ENCODE measurements around the gene RND2.
"Not testable (repeated sequence)": the region's sequence is repeated elsewhere in the genome, so short reads cannot be mapped to it uniquely, and the experiment has no call there.

The RND2 gene

DNA sequence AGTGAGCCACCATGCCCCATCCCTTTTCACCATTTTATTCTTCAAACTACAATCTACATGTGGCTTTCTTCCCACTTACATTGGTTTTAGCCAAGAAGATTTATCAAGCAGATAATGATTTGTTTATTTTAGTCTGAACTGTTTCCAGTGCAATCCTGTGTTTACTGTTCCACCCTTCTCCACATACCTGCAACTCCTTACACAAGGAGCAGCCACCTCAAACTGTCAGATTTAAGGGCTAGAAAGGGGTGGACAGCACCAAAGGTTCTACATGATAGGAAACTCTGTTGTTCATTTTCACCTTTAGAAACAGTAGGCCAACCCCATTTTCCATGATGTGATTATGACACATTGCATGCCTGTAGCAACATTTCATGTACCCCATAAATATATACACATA, 42.8 kb upstream of the RND2 start:
- TF ChIP-seq, protein P1, sequence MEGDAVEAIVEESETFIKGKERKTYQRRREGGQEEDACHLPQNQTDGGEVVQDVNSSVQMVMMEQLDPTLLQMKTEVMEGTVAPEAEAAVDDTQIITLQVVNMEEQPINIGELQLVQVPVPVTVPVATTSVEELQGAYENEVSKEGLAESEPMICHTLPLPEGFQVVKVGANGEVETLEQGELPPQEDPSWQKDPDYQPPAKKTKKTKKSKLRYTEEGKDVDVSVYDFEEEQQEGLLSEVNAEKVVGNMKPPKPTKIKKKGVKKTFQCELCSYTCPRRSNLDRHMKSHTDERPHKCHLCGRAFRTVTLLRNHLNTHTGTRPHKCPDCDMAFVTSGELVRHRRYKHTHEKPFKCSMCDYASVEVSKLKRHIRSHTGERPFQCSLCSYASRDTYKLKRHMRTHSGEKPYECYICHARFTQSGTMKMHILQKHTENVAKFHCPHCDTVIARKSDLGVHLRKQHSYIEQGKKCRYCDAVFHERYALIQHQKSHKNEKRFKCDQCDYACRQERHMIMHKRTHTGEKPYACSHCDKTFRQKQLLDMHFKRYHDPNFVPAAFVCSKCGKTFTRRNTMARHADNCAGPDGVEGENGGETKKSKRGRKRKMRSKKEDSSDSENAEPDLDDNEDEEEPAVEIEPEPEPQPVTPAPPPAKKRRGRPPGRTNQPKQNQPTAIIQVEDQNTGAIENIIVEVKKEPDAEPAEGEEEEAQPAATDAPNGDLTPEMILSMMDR (IDR thresholded peaks at IDR 0.05; ENCODE audit: control extremely low read depth, extremely low read depth, low read depth, missing control alignments) = no peak
- DNase-seq (ENCODE audit: extremely low spot score) = no peak
- ChIA-PET CTCF (interaction anchor here (2.2 kb wide), 1 partner anchor 16 kb away, joined by 9 read pairs; the partner anchor contains the start of gene RPL27), POLR2A (no interaction called here)

DNA sequence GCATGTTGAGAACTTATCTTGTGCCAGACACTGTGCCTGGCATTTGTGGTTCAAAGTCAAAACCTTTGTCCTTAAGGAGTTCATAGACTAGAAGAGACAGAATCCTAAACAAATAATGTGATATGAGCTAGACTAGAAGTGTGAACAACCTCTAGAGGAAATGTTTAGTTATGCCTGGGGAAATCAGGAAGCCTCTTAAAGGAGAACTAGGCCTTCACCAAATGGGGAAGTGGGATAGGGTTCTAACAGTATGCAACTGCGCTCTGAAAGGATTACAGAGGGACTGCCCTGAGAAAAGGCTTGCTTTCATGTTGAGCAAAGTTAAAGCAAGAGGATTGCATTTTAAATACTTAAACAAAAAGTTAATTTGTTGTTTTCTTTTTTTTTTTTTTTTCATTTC, 39.8 kb upstream of the RND2 start:
- CTCF ChIA-PET = interaction anchor here (7.2 kb wide), 1 partner anchor 13 kb away, joined by 76 read pairs; the partner anchor contains the start of gene RPL27
- TF ChIP-seq, protein P1 (IDR thresholded peaks at IDR 0.05; ENCODE audit: control extremely low read depth, extremely low read depth, low read depth, missing control alignments) = no peak
- peak; percentile 69 for DNase-seq (ENCODE audit: extremely low spot score)
- POLR2A ChIA-PET = interaction anchor here (0.7 to 2.8 kb wide), 2 partner anchors 13 to 237 kb away, joined by 3 to 19 read pairs; partner anchors contain the start of gene RPL27

DNA sequence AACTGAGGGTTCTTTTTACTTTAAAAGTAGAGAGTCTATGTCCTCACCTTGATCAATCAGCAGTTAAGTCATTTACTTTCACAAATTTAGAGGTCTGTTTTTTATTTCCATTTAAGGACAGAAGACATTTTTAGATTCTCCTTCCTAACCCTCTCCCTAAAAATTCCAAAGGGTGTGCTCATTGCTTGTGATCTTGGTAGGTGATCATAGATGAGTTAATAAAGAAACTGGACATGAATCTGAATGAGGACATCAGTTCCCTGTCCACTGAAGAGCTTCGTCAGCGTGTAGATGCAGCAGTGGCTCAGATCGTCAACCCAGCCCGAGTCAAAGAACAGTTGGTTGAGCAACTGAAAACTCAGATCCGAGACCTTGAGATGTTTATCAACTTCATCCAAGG, 35.9 kb upstream of the RND2 start:
- TF ChIP-seq, protein P1 (IDR thresholded peaks at IDR 0.05; ENCODE audit: control extremely low read depth, extremely low read depth, low read depth, missing control alignments) = no peak
- ChIA-PET CTCF (interaction anchor here (7.2 kb wide), 1 partner anchor 9 kb away, joined by 76 read pairs; the partner anchor contains the start of gene RPL27), POLR2A (no interaction called here)
- DNase-seq (ENCODE audit: extremely low spot score) = no peak

DNA sequence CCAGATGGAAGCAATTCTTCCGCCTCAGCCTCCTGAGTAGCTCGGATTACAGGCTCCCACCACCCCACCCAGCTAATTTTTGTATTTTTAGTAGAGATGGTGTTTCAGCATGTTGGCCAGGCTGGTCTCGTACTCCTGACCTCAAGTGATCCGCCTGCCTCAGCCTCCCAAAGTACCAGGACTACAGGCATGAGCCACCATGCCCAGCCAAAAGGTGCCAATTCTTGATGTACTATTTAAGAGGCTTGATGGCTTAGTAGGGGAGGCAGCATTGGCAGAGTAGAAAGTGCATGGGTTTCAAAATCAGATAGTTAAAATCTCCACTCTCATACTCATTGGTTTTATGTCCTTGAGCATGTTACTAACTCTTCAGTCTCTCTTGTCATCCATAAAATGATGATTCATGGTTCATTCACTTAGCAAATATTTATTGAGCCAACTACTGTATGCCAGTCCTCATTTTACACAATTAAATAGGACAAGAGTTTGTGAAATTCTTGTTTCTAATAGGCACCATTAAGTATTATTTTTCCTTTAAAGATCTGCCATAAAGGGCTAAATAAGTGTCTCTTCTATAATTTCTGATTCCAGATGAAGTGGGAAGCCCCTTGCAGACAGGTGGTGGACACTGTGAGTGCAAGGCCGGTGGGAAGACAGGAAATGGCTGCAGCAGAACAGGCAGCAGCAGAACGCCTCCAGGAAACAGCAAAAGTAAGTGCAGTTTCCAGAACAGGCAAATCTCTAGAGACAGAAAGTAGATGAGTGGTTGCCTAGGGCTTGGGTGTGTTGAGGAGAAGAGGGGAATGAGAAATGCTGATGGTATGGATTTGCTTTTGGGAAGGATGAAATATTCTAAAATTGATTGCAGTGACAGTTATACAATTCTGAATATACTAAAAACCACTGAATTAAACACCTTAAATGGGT, 35.0 kb upstream of the RND2 start:
- CTCF ChIA-PET = interaction anchor here (7.2 kb wide), 1 partner anchor 8 kb away, joined by 76 read pairs; the partner anchor contains the start of gene RPL27
- TF ChIP-seq, protein P1 (IDR thresholded peaks at IDR 0.05; ENCODE audit: control extremely low read depth, extremely low read depth, low read depth, missing control alignments) = no peak
- DNase-seq (ENCODE audit: extremely low spot score) = no peak
- POLR2A ChIA-PET = no interaction called here

DNA sequence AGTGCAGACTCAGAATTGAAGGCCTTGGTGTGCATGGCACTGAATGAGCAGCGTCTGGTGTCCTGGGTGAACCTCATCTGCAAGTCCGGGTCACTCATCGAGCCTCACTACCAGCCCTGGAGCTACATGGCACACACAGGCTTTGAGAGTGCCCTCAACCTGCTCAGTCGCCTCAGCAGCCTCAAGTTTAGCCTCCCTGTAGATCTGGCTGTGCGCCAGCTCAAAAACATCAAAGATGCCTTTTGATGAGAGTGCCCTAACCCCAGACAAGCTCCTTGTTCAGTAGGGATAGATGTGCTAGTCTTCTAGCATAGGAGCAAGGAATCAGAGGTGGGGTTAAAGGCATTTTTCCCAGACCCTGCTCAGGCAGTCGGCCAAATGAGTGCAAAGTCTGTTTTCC, 33.6 kb upstream of the RND2 start:
- CTCF ChIA-PET = interaction anchor here (0.9 to 1.1 kb wide), 2 partner anchors 10 to 13 kb away, joined by 3 read pairs; no protein-coding TSS in a partner anchor
- POLR2A ChIA-PET = interaction anchor here (0.5 kb wide), 1 partner anchor 17 kb away, joined by 3 read pairs; no protein-coding TSS in a partner anchor
- DNase-seq (ENCODE audit: extremely low spot score) = no peak
- TF ChIP-seq, protein P1 (IDR thresholded peaks at IDR 0.05; ENCODE audit: control extremely low read depth, extremely low read depth, low read depth, missing control alignments) = no peak

DNA sequence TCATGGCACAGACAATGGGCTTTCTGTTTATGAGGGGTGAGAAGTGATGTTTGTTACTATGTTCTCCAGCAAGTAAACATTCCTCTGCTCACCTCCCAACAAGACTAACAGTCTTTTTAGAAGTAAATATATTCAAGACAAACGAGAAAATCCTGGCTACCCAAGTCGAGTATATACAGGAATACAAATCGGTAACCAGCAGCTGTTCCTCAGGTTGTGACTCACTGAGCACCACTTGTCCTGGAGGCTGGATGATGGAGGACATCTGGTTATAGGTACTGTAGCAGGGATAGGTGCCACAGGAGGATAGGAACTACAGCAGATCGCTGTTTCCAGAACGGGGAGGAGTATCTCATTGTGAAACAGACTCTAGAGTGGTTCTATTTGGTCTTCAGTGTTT, 32.2 kb upstream of the RND2 start:
- ChIA-PET POLR2A (interaction anchor here (0.6 kb wide), 2 partner anchors 9 to 299 kb away, joined by 3 read pairs; no protein-coding TSS in a partner anchor), CTCF (interaction anchor here (1.6 kb wide), 1 partner anchor 31 kb away, joined by 4 read pairs; no protein-coding TSS in a partner anchor)
- no peak for DNase-seq (ENCODE audit: extremely low spot score)
- TF ChIP-seq, protein P1 (IDR thresholded peaks at IDR 0.05; ENCODE audit: control extremely low read depth, extremely low read depth, low read depth, missing control alignments) = no peak

DNA sequence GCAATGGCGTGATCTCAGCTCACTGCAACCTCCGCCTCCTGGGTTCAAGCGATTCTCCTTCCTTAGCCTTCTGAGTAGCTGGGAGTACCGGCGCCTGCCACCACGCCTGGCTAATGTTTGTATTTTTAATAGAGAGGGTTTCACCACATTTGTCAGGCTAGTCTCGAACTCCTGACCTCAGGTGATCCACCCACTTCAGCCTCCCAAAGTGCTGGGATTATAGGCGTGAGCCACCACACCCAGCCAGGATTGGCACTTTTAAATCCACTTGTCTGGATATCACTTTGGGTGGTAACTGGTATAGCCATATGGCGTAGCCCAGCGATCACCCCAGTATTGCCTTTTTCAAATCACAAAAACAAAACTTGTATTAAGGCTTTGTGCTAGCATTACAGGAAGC, 31.1 kb upstream of the RND2 start:
- CTCF ChIA-PET = interaction anchor here (1.0 to 1.6 kb wide), 2 partner anchors 10 to 30 kb away, joined by 4 to 5 read pairs; no protein-coding TSS in a partner anchor
- POLR2A ChIA-PET; DNase-seq (ENCODE audit: extremely low spot score): not testable (repeated sequence)
